NCI-H2196 (cell line): Measurements from ENCODE around the gene FYCO1.

Experiments used
- DNase-seq: peaks from one replicate; lab custom pipeline; 2025; ENCODE audit not compliant: unreplicated experiment; lab: John Stamatoyannopoulos, UW

The FYCO1 gene

GRCh38 chr3:45921158-45922038 lies 74.2 kb downstream of the FYCO1 start:
- DNase-seq = no peak

- peak; percentile 42 for DNase-seq
Measured at GRCh38 chr3:45917146-45917898, 78.3 kb downstream of the FYCO1 start.

GRCh38 chr3:45915518-45916231 lies 79.9 kb downstream of the FYCO1 start:
- DNase-seq = no peak

- DNase-seq = no peak
Measured at GRCh38 chr3:45915059-45915439, 80.6 kb downstream of the FYCO1 start.

- no peak for DNase-seq
Measured at GRCh38 chr3:45914362-45915058, 81.1 kb downstream of the FYCO1 start.

GRCh38 chr3:45912435-45912834 lies 83.2 kb downstream of the FYCO1 start:
- no peak for DNase-seq

GRCh38 chr3:45911511-45912226 lies 84.0 kb downstream of the FYCO1 start:
- DNase-seq = no peak

GRCh38 chr3:45910892-45911291 lies 84.7 kb downstream of the FYCO1 start:
- no peak for DNase-seq

- no peak for DNase-seq
Measured at GRCh38 chr3:45909542-45909941, 86.1 kb downstream of the FYCO1 start.

- DNase-seq = no peak
Measured at GRCh38 chr3:45908761-45909160, 86.9 kb downstream of the FYCO1 start.

- no peak for DNase-seq
Measured at GRCh38 chr3:45907769-45908705, 87.6 kb downstream of the FYCO1 start.

- no peak for DNase-seq
Measured at GRCh38 chr3:45906681-45907407, 88.8 kb downstream of the FYCO1 start.

GRCh38 chr3:45905755-45906154 lies 89.9 kb downstream of the FYCO1 start:
- no peak for DNase-seq

- no peak for DNase-seq
Measured at GRCh38 chr3:45904931-45905330, 90.7 kb downstream of the FYCO1 start.

GRCh38 chr3:45896956-45897355 lies 98.7 kb downstream of the FYCO1 start:
- no peak for DNase-seq

GRCh38 chr3:45895686-45896468 lies 99.7 kb downstream of the FYCO1 start:
- no peak for DNase-seq

GRCh38 chr3:45894015-45894414 lies 101.6 kb downstream of the FYCO1 start:
- DNase-seq = no peak

GRCh38 chr3:45892161-45892560 lies 103.5 kb downstream of the FYCO1 start:
- DNase-seq = no peak
